PFSK-1 (cell line): ENCODE measurements around the gene COQ9.

Experiments used
- POLR2AphosphoS5 ChIP-seq: IDR thresholded peaks from 2 replicates; pipeline ENCODE4 v1.6.1; 2012; ENCODE audit warnings: low read depth, mild to moderate bottlenecking, control low read depth, low read length, moderate library complexity
- SIN3A ChIP-seq: IDR thresholded peaks from 2 replicates; pipeline ENCODE4 v1.6.1; 2012; ENCODE audit warnings: mild to moderate bottlenecking, low read length, moderate library complexity, borderline replicate concordance; ENCODE audit not compliant: insufficient read depth
- TF ChIP-seq, protein P1 (sequence below), 2 experiments: IDR thresholded peaks; 2 replicates each; pipeline versions ENCODE4 v1.6.1 to v1.8.0; 2011 to 2012; ENCODE audit warnings: low read depth in 2 of 2, low read length in 2 of 2, control low read depth in 1 of 2, inconsistent platforms in 1 of 2, mild to moderate bottlenecking in 1 of 2, moderate library complexity in 1 of 2; ENCODE audit not compliant: insufficient read depth in 1 of 2

DNA sequence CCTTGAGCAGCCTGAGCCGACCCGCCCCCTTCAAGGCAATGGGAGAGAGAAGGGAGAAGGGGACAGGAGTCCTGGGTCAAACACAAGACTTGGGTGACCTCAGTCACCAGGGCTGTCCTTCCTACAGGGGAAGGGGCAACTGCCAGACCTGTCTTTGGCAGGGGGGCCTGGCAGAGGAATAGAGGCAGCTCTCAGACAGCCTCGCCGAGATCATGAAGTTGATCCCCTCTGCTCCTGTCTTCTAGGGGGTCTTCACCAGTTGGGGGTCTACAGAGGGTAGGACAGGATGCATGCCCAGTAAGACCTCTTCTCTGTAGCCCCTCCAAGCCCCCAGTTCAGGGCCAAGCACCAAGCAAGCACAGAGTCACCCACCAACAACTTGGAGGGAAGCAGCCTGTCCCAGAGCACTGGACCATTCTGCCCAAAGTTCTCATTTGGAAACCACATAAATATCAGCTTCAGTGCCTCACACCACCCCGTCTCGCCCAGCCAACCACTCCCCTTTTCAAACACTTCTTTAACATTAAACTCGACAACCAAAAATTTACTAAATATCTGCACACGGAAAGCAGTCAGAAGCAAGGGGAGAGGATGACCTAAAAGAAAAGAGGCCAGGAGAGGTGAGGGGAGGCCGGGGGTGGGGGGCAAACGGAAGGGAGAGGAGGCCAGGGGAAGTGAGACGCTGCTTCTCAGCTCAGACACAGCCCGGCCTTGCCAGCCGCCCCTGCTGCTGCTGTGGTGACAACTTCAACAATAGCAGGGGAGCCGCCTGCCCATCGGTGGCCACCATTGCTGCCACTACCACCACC is 31.3 kb downstream of the COQ9 start:
- TF ChIP-seq, protein P1, sequence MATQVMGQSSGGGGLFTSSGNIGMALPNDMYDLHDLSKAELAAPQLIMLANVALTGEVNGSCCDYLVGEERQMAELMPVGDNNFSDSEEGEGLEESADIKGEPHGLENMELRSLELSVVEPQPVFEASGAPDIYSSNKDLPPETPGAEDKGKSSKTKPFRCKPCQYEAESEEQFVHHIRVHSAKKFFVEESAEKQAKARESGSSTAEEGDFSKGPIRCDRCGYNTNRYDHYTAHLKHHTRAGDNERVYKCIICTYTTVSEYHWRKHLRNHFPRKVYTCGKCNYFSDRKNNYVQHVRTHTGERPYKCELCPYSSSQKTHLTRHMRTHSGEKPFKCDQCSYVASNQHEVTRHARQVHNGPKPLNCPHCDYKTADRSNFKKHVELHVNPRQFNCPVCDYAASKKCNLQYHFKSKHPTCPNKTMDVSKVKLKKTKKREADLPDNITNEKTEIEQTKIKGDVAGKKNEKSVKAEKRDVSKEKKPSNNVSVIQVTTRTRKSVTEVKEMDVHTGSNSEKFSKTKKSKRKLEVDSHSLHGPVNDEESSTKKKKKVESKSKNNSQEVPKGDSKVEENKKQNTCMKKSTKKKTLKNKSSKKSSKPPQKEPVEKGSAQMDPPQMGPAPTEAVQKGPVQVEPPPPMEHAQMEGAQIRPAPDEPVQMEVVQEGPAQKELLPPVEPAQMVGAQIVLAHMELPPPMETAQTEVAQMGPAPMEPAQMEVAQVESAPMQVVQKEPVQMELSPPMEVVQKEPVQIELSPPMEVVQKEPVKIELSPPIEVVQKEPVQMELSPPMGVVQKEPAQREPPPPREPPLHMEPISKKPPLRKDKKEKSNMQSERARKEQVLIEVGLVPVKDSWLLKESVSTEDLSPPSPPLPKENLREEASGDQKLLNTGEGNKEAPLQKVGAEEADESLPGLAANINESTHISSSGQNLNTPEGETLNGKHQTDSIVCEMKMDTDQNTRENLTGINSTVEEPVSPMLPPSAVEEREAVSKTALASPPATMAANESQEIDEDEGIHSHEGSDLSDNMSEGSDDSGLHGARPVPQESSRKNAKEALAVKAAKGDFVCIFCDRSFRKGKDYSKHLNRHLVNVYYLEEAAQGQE (IDR thresholded peaks at IDR 0.05; ENCODE audit: insufficient read depth in 1 of 2, low read depth in 2 of 2, low read length in 2 of 2) = no peak
- TF ChIP-seq SIN3A (no peak), POLR2AphosphoS5 (no peak)
